OCI-LY7 (cell line): ENCODE data around the gene GAGE13.

Experiments
- EZH2phosphoT487 ChIP-seq: fragments of 200-600 bp; sonication (generic); IDR thresholded peaks from 2 replicates; pipeline ENCODE4 v1.6.1; 2018; ENCODE audit warnings: low read depth, borderline replicate concordance, mild to moderate bottlenecking, mixed run types, antibody characterized with exemption, low read length, moderate library complexity, mixed read lengths
- TF ChIP-seq, protein P1 (sequence below): fragments of 200-600 bp; sonication (generic); conservative IDR thresholded peaks from 2 replicates; pipeline ENCODE4 v1.5.1; 2014; ENCODE audit warnings: mild to moderate bottlenecking, antibody characterized with exemption, low read length, moderate library complexity, mixed read lengths

GRCh38 chrX:49282647-49283011 lies 48.8 kb upstream of the GAGE13 start:
- no peak for TF ChIP-seq EZH2phosphoT487
- TF ChIP-seq, protein P1, sequence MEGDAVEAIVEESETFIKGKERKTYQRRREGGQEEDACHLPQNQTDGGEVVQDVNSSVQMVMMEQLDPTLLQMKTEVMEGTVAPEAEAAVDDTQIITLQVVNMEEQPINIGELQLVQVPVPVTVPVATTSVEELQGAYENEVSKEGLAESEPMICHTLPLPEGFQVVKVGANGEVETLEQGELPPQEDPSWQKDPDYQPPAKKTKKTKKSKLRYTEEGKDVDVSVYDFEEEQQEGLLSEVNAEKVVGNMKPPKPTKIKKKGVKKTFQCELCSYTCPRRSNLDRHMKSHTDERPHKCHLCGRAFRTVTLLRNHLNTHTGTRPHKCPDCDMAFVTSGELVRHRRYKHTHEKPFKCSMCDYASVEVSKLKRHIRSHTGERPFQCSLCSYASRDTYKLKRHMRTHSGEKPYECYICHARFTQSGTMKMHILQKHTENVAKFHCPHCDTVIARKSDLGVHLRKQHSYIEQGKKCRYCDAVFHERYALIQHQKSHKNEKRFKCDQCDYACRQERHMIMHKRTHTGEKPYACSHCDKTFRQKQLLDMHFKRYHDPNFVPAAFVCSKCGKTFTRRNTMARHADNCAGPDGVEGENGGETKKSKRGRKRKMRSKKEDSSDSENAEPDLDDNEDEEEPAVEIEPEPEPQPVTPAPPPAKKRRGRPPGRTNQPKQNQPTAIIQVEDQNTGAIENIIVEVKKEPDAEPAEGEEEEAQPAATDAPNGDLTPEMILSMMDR, result no peak
